Common myeloid progenitor, CD34-positive (primary cell): ENCODE results near the gene ADIPOR2.

Source experiments
- CTCF ChIA-PET: fragments of 350-600 bp; sonication (Branson Sonifier 250); formaldehyde crosslinking; loops from one replicate; lab custom pipeline; 2021; ENCODE audit warnings: antibody characterized with exemption; lab: Charles Lee
- POLR2A ChIA-PET: fragments of 350-600 bp; sonication (Branson Sonifier 250); formaldehyde crosslinking; loops from one replicate; lab custom pipeline; 2021; ENCODE audit warnings: antibody characterized with exemption; lab: Charles Lee
- DNase-seq, 3 donors: peaks; one replicate each; pipeline versions ENCODE4 v3.0.0 to v3.0.0-alpha.2; 2013
- H3K27ac ChIP-seq, 2 experiments: 1 replicate in 1 of 2; 2 replicates in 1 of 2; pipeline ENCODE4 v1.7.0; 2013; ENCODE audit warnings: inconsistent platforms in 2 of 2, low read length in 2 of 2, mild to moderate bottlenecking in 2 of 2, low read depth in 1 of 2, moderate library complexity in 1 of 2; ENCODE audit not compliant: severe bottlenecking in 2 of 2, insufficient read depth in 1 of 2, poor library complexity in 1 of 2
- H3K27me3 ChIP-seq, 5 experiments: replicated peaks in 2 of 5; 1 replicate in 3 of 5; 2 replicates in 2 of 5; pipeline versions ENCODE4 v1.6.1 to v1.7.0; 2013; ENCODE audit warnings: low read length in 4 of 5, mild to moderate bottlenecking in 2 of 5, moderate library complexity in 2 of 5, inconsistent platforms in 1 of 5; ENCODE audit not compliant: insufficient read depth in 5 of 5, control insufficient read depth in 4 of 5
- H3K36me3 ChIP-seq, 4 experiments: 1 replicate in 2 of 4; 2 replicates in 2 of 4; pipeline versions ENCODE4 v1.6.1 to v1.7.0; 2013; ENCODE audit warnings: low read length in 3 of 4, control low read depth in 1 of 4, mild to moderate bottlenecking in 1 of 4; ENCODE audit not compliant: control insufficient read depth in 4 of 4, insufficient read depth in 4 of 4
- H3K4me1 ChIP-seq, 4 experiments: 1 replicate in 3 of 4; 2 replicates in 1 of 4; pipeline versions ENCODE4 v1.6.1 to v1.7.1; 2013; ENCODE audit warnings: low read length in 3 of 4, mild to moderate bottlenecking in 3 of 4, control low read depth in 1 of 4, inconsistent platforms in 1 of 4, moderate library complexity in 1 of 4; ENCODE audit not compliant: control insufficient read depth in 4 of 4, insufficient read depth in 4 of 4; ENCODE audit errors: control extremely low read depth in 1 of 4
- H3K4me3 ChIP-seq, 7 experiments: 1 replicate in 4 of 7; 2 replicates in 3 of 7; pipeline versions ENCODE4 v1.5.1 to v1.7.0; 2013; ENCODE audit warnings: mild to moderate bottlenecking in 7 of 7, low read length in 6 of 7, moderate library complexity in 6 of 7, inconsistent platforms in 2 of 7, low read depth in 2 of 7, control low read depth in 1 of 7; ENCODE audit not compliant: insufficient read depth in 4 of 7, control insufficient read depth in 1 of 7; ENCODE audit errors: extremely low read depth in 1 of 7
- H3K9me3 ChIP-seq, 5 experiments: 1 replicate in 4 of 5; 2 replicates in 1 of 5; pipeline versions ENCODE4 v1.6.1 to v1.7.1; 2013; ENCODE audit warnings: low read length in 4 of 5, mild to moderate bottlenecking in 2 of 5, inconsistent platforms in 1 of 5, low read depth in 1 of 5, moderate library complexity in 1 of 5; ENCODE audit not compliant: control insufficient read depth in 4 of 5, insufficient read depth in 2 of 5; ENCODE audit errors: control extremely low read depth in 1 of 5
- WGBS: methylation state at CpG from one replicate; pipeline ENCODE4 v1.1.5; 2013; ENCODE audit not compliant: insufficient coverage; 5-methylcytosine and 5-hydroxymethylcytosine counted together

Gene ADIPOR2

DNA sequence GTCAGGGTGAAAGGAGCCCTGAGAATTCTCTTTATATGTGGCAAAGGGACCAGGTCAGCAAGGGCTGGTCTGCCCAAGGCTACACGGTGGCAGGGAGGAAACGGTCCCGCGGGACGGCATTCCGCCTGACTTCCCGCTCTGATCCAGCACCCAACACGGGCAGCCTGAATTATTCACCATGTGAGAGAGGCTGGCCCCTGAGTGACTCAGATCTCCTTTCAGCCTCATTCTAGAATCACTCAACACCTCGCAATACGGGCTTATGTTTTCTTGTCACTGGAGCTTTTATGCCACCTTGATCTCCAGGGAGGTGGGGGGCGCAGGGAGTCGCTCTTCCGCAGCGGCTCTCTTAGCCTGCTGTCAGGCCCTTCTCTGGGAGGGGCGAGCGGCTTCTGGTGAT, 138.0 kb downstream of the ADIPOR2 start:
- CTCF ChIA-PET, result interaction anchor here (1.8 kb wide), 1 partner anchor 111 kb away, joined by 5 read pairs; no protein-coding TSS in a partner anchor
- POLR2A ChIA-PET, result no interaction called here
- Histone ChIP-seq H3K4me1 (no peaks in the 10 kb centered on the region), H3K27ac (no peak overlapping the region), H3K9me3 (no peaks in the 10 kb centered on the region), H3K4me3 (no peak overlapping the region), H3K27me3 (peaks cover 0 to 52% (median 16%) of the 10 kb centered on the region in 5 experiments), H3K36me3 (no peaks in the 10 kb centered on the region)
- 89% methylated on average over 15 of the region's 16 CpGs for WGBS
- DNase-seq, result no peak

DNA sequence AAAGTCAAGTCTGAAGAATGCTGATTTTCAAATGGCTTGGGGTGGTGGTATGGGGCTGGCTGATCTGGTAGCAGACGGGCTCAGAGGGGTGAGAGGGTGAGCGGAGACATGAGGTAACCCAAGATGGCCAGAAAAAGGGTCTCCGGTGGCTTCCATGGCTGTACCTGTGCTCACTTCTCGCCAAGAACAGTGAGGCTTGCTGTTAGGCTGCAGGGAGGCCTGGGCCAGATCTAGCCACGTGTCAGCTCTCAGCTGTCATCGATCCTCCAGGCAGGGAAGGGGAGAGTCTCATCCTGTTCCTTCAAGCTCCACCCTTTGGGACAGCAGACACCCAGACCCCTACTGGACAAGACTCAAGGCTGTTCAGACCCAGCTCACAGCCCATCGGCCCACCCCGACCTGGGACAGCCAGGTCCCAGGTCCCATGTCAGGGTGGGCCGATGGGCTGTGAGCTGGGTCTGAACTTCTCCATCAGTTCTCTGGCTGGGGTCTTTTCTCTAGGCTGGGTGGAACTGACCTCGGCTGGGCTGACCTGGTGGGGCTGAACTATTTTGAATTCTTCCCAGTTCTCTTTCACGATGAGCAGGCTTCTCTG, 138.5 kb downstream of the ADIPOR2 start:
- POLR2A ChIA-PET, result no interaction called here
- Histone ChIP-seq H3K4me1 (no peaks in the 10 kb centered on the region), H3K9me3 (no peaks in the 10 kb centered on the region), H3K27me3 (peaks cover 0 to 57% (median 16%) of the 10 kb centered on the region in 5 experiments), H3K36me3 (no peaks in the 10 kb centered on the region), H3K4me3 (no peak overlapping the region), H3K27ac (no peak overlapping the region)
- no peak for DNase-seq
- WGBS, result 93% methylated on average over 10 of the region's 11 CpGs
- CTCF ChIA-PET, result interaction anchor here (1.8 kb wide), 1 partner anchor 110 kb away, joined by 5 read pairs; no protein-coding TSS in a partner anchor

DNA sequence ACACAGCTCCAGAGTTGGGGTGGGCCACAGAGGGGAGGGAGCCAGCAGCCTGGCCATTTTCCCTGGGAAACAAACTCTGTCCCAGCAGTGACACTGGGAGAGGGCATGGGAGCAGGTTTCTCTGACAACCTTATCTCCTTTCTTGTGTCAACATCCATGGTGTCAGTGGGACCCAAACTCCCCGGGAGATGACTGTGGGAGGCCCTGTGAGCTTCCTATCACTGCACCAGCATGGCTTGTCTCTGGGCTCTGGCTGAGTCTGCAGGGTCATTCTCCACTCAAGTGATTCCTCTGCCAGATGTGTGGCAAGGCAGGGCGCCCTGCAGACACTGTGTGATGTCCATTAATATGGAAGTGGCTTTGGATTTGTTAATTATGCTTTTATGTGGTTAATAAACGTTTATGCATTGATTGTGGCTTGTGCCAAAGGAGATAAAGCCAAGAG, 139.6 kb downstream of the ADIPOR2 start:
- WGBS, result 65% methylated on average over 2 of the region's 3 CpGs
- Histone ChIP-seq H3K4me3 (no peak overlapping the region), H3K27ac (no peak overlapping the region), H3K27me3 (peaks cover 0 to 58% (median 16%) of the 10 kb centered on the region in 5 experiments), H3K4me1 (no peaks in the 10 kb centered on the region), H3K9me3 (no peaks in the 10 kb centered on the region), H3K36me3 (no peaks in the 10 kb centered on the region)
- DNase-seq, result no peak
- CTCF ChIA-PET, result interaction anchor here (1.4 to 1.8 kb wide), 2 partner anchors 10 to 109 kb away, joined by 3 to 5 read pairs; partner anchors contain the start of gene LRTM2
- POLR2A ChIA-PET, result no interaction called here

DNA sequence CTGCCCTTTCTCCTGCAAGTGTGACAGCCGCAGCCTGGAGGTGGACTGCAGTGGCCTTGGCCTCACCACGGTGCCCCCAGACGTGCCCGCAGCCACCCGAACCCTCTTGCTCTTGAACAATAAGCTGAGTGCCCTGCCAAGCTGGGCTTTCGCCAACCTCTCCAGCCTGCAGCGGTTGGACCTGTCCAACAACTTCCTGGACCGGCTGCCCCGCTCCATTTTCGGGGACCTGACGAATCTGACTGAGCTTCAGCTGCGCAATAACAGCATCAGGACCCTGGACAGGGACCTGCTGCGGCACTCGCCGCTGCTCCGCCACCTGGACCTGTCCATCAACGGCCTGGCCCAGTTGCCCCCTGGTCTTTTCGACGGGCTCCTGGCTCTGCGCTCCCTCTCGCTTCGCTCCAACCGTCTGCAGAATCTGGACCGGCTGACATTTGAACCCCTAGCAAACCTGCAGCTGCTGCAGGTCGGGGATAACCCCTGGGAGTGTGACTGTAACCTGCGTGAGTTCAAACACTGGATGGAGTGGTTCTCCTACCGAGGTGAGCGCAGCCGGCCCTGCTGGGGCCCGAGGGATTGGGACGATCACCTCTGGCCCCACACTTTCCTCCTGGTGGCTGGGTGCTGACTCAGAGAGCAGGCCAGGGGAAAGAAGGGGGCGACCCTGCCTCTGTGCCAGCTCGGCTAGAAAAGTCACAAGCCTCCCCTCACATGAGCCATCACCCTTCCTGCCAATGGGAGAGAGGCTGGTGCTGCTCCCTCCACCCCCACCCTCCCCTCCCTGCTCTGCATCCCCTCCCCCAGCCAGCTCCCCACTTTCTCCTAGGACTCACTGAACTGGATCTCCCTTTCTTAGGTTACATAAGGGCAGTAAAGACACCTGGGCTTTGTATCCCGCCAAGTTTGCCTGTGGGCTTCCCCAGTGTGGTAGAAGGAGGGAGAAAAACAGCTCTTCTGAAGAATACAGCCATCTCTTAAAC, 140.4 kb downstream of the ADIPOR2 start:
- ChIA-PET CTCF (interaction anchor here (1.4 kb wide), 1 partner anchor 11 kb away, joined by 3 read pairs; the partner anchor contains the start of gene LRTM2), POLR2A (no interaction called here)
- peaks cover 0 to 58% (median 16%) of the 10 kb centered on the region in 5 experiments for H3K27me3 ChIP-seq
- DNase-seq, result peak; percentile 42 to 79 (median 78)
- 8% methylated on average over 29 of the region's 34 CpGs for WGBS
- H3K27ac ChIP-seq, result no peak overlapping the region
- no peaks in the 10 kb centered on the region for H3K36me3 ChIP-seq
- H3K9me3 ChIP-seq, result no peaks in the 10 kb centered on the region
- no peaks in the 10 kb centered on the region for H3K4me1 ChIP-seq
- H3K4me3 ChIP-seq, result no peak overlapping the region

DNA sequence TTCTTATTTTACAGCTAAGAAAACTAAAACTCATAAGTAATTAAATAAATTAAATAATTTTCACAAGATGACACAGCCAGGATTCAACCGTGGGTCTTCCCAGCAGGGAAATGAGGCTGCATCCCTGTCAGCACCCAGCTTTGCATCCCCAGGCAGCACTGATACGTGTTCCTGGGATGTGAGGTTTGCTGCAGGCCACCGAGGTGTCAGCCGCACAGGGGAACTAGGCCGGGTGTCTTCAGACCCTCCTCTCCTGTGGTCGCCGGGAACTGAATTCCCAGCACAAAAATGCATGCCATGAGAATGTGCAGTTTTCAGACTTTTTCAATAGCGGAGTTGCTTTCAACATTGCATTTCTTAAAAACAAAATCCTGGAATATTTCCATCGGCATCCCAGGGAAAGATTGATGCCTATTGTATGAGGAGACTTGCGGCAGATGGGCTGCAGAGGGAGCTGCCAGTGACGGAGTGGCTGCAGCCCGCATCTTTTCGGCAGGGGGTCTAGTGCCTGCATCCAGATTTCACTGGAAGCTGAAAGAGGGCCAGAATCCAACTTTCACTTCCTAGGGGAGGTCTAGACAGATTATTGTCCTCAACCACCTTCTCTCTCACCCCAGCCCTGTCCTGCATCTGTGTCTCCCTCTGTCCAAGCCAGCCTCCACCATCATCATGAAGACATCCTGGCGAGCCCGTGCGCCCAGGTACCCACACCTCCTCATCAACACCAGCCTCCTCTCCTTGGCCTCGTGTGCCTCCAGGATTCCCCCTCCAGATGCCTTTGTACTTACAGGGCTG, 142.1 kb downstream of the ADIPOR2 start:
- H3K36me3 ChIP-seq, result no peaks in the 10 kb centered on the region
- no peak overlapping the region for H3K4me3 ChIP-seq
- no peaks in the 10 kb centered on the region for H3K9me3 ChIP-seq
- DNase-seq, result no peak
- CTCF ChIA-PET, result interaction anchor here (0.9 to 1.1 kb wide), 3 partner anchors 17 to 78 kb away, joined by 3 to 4 read pairs (median 3); no protein-coding TSS in a partner anchor
- POLR2A ChIA-PET, result no interaction called here
- H3K27me3 ChIP-seq, result peaks cover 0 to 56% (median 16%) of the 10 kb centered on the region in 5 experiments
- H3K4me1 ChIP-seq, result peaks cover 0 to under 1% (median 0%) of the 10 kb centered on the region in 4 experiments
- H3K27ac ChIP-seq, result no peak overlapping the region
- WGBS, result 83% methylated on average over 14 of the region's 17 CpGs

DNA sequence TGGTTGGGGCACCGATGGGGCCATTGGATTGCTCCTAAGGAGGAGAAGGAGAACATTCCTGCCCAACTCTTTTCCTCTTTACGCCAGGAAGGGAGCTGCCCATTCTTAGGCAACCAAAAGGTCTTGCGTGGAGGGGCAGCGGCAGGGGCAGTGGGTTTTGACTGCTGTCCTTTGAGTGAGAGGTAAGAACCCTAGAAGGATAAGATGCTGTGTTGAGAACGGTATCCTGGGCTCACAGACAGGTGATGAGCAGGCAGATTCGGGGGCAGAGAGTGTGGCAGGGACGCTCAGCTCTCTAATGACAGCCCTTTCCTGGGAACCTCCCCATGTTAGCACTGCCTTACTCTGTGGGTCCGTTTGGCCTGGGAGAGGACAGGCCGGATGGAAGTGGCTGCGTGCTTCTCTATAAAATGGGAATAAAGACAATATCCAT, 142.7 kb downstream of the ADIPOR2 start:
- WGBS, result 87% methylated on average over 6 of the region's 10 CpGs
- no peaks in the 10 kb centered on the region for H3K36me3 ChIP-seq
- ChIA-PET POLR2A (no interaction called here), CTCF (no interaction called here)
- no peaks in the 10 kb centered on the region for H3K9me3 ChIP-seq
- H3K4me1 ChIP-seq, result peaks cover 0 to 6% (median 0%) of the 10 kb centered on the region in 4 experiments
- peaks cover 0 to 51% (median 16%) of the 10 kb centered on the region in 5 experiments for H3K27me3 ChIP-seq
- H3K27ac ChIP-seq, result no peak overlapping the region
- no peak overlapping the region for H3K4me3 ChIP-seq
- no peak for DNase-seq
